Activated CD4-positive, alpha-beta T cell treated with anti-CD3 and anti-CD28 coated beads for 36 hours (primary cell): ENCODE measurements around the gene TOPBP1. TPM values are rescaled to one million over a fixed set of nuclear protein-coding genes. Genes with fewer than 3 reads are reported as not detected.

Experiments
- ATAC-seq: fragments of 200-7000 bp; cut with Tn5 transposase; one replicate; pipeline ENCODE4 v1.10.0; 2021; ENCODE audit warnings: mild to moderate bottlenecking, moderate library complexity
- CTCF ChIA-PET: fragments of 350-600 bp; sonication (Branson Sonifier 250); formaldehyde crosslinking; loops from one replicate; lab custom pipeline; 2021; ENCODE audit warnings: antibody characterized with exemption; lab: Charles Lee
- POLR2A ChIA-PET: fragments of 350-600 bp; sonication (Branson Sonifier 250); formaldehyde crosslinking; loops from one replicate; lab custom pipeline; 2021; ENCODE audit warnings: antibody characterized with exemption, inconsistent platforms; lab: Charles Lee
- DNase-seq: peaks from one replicate; pipeline ENCODE4 v3.0.0-alpha.2; 2020
- H3K27ac Mint-ChIP-seq: one replicate; pipeline ENCODE4 v1.8.0; 2021; ENCODE audit warnings: mixed read lengths
- H3K27me3 Mint-ChIP-seq: one replicate; pipeline ENCODE4 v1.8.0; 2021; ENCODE audit warnings: mixed read lengths
- H3K36me3 Mint-ChIP-seq: one replicate; pipeline ENCODE4 v1.8.0; 2021; ENCODE audit warnings: low read depth, mixed read lengths
- H3K4me1 Mint-ChIP-seq: one replicate; pipeline ENCODE4 v1.8.0; 2021; ENCODE audit warnings: mixed read lengths
- H3K4me3 Mint-ChIP-seq: one replicate; pipeline ENCODE4 v1.8.0; 2021; ENCODE audit warnings: mild to moderate bottlenecking, moderate library complexity, mixed read lengths
- H3K9me3 Mint-ChIP-seq: one replicate; pipeline ENCODE4 v1.8.0; 2021; ENCODE audit warnings: low read depth, mixed read lengths
- intact Hi-C, 2 experiments: fragments of 100-400 bp; cut with DNase I in 1 of 2; cut with micrococcal nuclease in 1 of 2; formaldehyde crosslinking; loops; one replicate each; pipeline versions ENCODE4 v1.14.2 to v1.15.1; 2022 to 2024; cut with DNase I, micrococcal nuclease
- total RNA-seq, 2 experiments: library from RNA; stranded (reverse); gene quantifications; one replicate each; pipeline ENCODE4 v1.2.3, GENCODE V29; 2021

Gene TOPBP1
- total RNA-seq, 2 experiments from 2014 or later: 80.9 to 94.6 TPM

GRCh38 chr3:133643611-133644010 is 18.1 kb downstream of the TOPBP1 start:
- Mint-ChIP-seq H3K27me3 (no peaks in the 10 kb centered on the region), H3K4me1 (no peaks in the 10 kb centered on the region), H3K27ac (no peak overlapping the region), H3K4me3 (no peak overlapping the region), H3K9me3 (no peaks in the 10 kb centered on the region), H3K36me3 (peaks cover 76% of the 10 kb centered on the region)
- no peak for ATAC-seq
- intact Hi-C loops: loop anchor here (5.0 to 10.0 kb wide), 2 partner anchors 36 to 59 kb away; no protein-coding TSS in a partner anchor
- ChIA-PET POLR2A (no interaction called here), CTCF (no interaction called here)
- DNase-seq: no peak

- no peak overlapping the region for H3K27ac Mint-ChIP-seq
- intact Hi-C loops: loop anchor here (5.0 to 10.0 kb wide), 2 partner anchors 34 to 56 kb away; no protein-coding TSS in a partner anchor
- no peaks in the 10 kb centered on the region for H3K4me1 Mint-ChIP-seq
- no peak overlapping the region for H3K4me3 Mint-ChIP-seq
- no peaks in the 10 kb centered on the region for H3K9me3 Mint-ChIP-seq
- ATAC-seq (no peak), DNase-seq (no peak)
- CTCF ChIA-PET: interaction anchor here (1.1 kb wide), 1 partner anchor 8 kb away, joined by 4 read pairs; no protein-coding TSS in a partner anchor
- H3K36me3 Mint-ChIP-seq: peaks cover 79% of the 10 kb centered on the region
- no peaks in the 10 kb centered on the region for H3K27me3 Mint-ChIP-seq
- POLR2A ChIA-PET: no interaction called here
These were observed 20.5 kb downstream of the TOPBP1 start for GRCh38 chr3:133641254-133641653.

GRCh38 chr3:133633439-133633838 is 28.3 kb downstream of the TOPBP1 start:
- Mint-ChIP-seq H3K36me3 (peaks cover 63% of the 10 kb centered on the region), H3K27me3 (no peaks in the 10 kb centered on the region), H3K4me3 (no peak overlapping the region), H3K9me3 (no peaks in the 10 kb centered on the region), H3K27ac (no peak overlapping the region), H3K4me1 (peaks cover 2% of the 10 kb centered on the region)
- no peak for ATAC-seq
- no peak for DNase-seq
- ChIA-PET POLR2A (no interaction called here), CTCF (interaction anchor here (0.9 kb wide), 1 partner anchor 8 kb away, joined by 4 read pairs; no protein-coding TSS in a partner anchor)
- intact Hi-C loops: no loop called here

GRCh38 chr3:133629146-133629545 is 32.6 kb downstream of the TOPBP1 start:
- POLR2A ChIA-PET: no interaction called here
- ATAC-seq (no peak), DNase-seq (no peak)
- Mint-ChIP-seq H3K36me3 (peaks cover 58% of the 10 kb centered on the region), H3K27me3 (no peaks in the 10 kb centered on the region), H3K9me3 (no peaks in the 10 kb centered on the region), H3K27ac (peak overlapping the region; percentile 39), H3K4me3 (no peak overlapping the region), H3K4me1 (peaks cover 3% of the 10 kb centered on the region)
- CTCF ChIA-PET: interaction anchor here (0.7 to 1.0 kb wide), 3 partner anchors 13 to 70 kb away, joined by 3 to 4 read pairs (median 3); no protein-coding TSS in a partner anchor
- intact Hi-C loops: loop anchor here in 1 of 2 experiments (2.0 kb wide), 1 partner anchor 20 kb away; no protein-coding TSS in a partner anchor

- Mint-ChIP-seq H3K4me3 (no peak overlapping the region), H3K27me3 (no peaks in the 10 kb centered on the region), H3K27ac (no peak overlapping the region), H3K9me3 (no peaks in the 10 kb centered on the region), H3K36me3 (peaks cover 53% of the 10 kb centered on the region), H3K4me1 (peaks cover 3% of the 10 kb centered on the region)
- intact Hi-C loops: loop anchor here (2.0 kb wide), 2 partner anchors 21 to 25 kb away; no protein-coding TSS in a partner anchor
- no peak for DNase-seq
- CTCF ChIA-PET: interaction anchor here (0.7 kb wide), 1 partner anchor 922 kb away, joined by 4 read pairs; no protein-coding TSS in a partner anchor
- ATAC-seq: no peak
- POLR2A ChIA-PET: no interaction called here
These were observed 34.0 kb downstream of the TOPBP1 start for GRCh38 chr3:133627789-133628188.

- ATAC-seq: no peak
- Mint-ChIP-seq H3K36me3 (peaks cover 57% of the 10 kb centered on the region), H3K4me3 (no peak overlapping the region), H3K27ac (no peak overlapping the region), H3K4me1 (no peaks in the 10 kb centered on the region), H3K27me3 (no peaks in the 10 kb centered on the region), H3K9me3 (no peaks in the 10 kb centered on the region)
- DNase-seq: no peak
- POLR2A ChIA-PET: no interaction called here
- intact Hi-C loops: no loop called here
- CTCF ChIA-PET: no interaction called here
These were observed 41.5 kb downstream of the TOPBP1 start for GRCh38 chr3:133620066-133620784.

- DNase-seq (no peak), ATAC-seq (no peak)
- H3K27me3 Mint-ChIP-seq: no peaks in the 10 kb centered on the region
- intact Hi-C loops: loop anchor here (5.0 kb wide), 2 partner anchors 36 to 46 kb away; no protein-coding TSS in a partner anchor
- H3K27ac Mint-ChIP-seq: no peak overlapping the region
- H3K4me1 Mint-ChIP-seq: no peaks in the 10 kb centered on the region
- peaks cover 69% of the 10 kb centered on the region for H3K36me3 Mint-ChIP-seq
- H3K9me3 Mint-ChIP-seq: no peaks in the 10 kb centered on the region
- H3K4me3 Mint-ChIP-seq: no peak overlapping the region
- CTCF ChIA-PET: interaction anchor here (0.9 kb wide), 1 partner anchor 33 kb away, joined by 3 read pairs; no protein-coding TSS in a partner anchor
- POLR2A ChIA-PET: no interaction called here
These were observed 50.2 kb downstream of the TOPBP1 start for GRCh38 chr3:133611534-133611933.

GRCh38 chr3:133610031-133610430 is 51.7 kb downstream of the TOPBP1 start:
- no peak overlapping the region for H3K27ac Mint-ChIP-seq
- no peaks in the 10 kb centered on the region for H3K27me3 Mint-ChIP-seq
- ChIA-PET POLR2A (no interaction called here), CTCF (no interaction called here)
- DNase-seq (no peak), ATAC-seq (no peak)
- no peak overlapping the region for H3K4me3 Mint-ChIP-seq
- intact Hi-C loops: loop anchor here (5.0 kb wide), 2 partner anchors 37 to 47 kb away; no protein-coding TSS in a partner anchor
- H3K9me3 Mint-ChIP-seq: no peaks in the 10 kb centered on the region
- no peaks in the 10 kb centered on the region for H3K4me1 Mint-ChIP-seq
- H3K36me3 Mint-ChIP-seq: peaks cover 64% of the 10 kb centered on the region

- CTCF ChIA-PET: no interaction called here
- Mint-ChIP-seq H3K9me3 (no peaks in the 10 kb centered on the region), H3K36me3 (peaks cover 60% of the 10 kb centered on the region), H3K4me1 (no peaks in the 10 kb centered on the region), H3K27me3 (no peaks in the 10 kb centered on the region), H3K27ac (no peak overlapping the region), H3K4me3 (no peak overlapping the region)
- intact Hi-C loops: loop anchor here in 1 of 2 experiments (5.0 kb wide), 1 partner anchor 34 kb away; no protein-coding TSS in a partner anchor
- ATAC-seq (no peak), DNase-seq (no peak)
- POLR2A ChIA-PET: no interaction called here
These were observed 53.4 kb downstream of the TOPBP1 start for GRCh38 chr3:133608388-133608787.

GRCh38 chr3:133607816-133608215 is 53.9 kb downstream of the TOPBP1 start:
- Mint-ChIP-seq H3K4me1 (no peaks in the 10 kb centered on the region), H3K27me3 (no peaks in the 10 kb centered on the region), H3K36me3 (peaks cover 58% of the 10 kb centered on the region), H3K27ac (no peak overlapping the region), H3K9me3 (no peaks in the 10 kb centered on the region), H3K4me3 (no peak overlapping the region)
- ATAC-seq: no peak
- no peak for DNase-seq
- intact Hi-C loops: loop anchor here in 1 of 2 experiments (5.0 kb wide), 1 partner anchor 34 kb away; no protein-coding TSS in a partner anchor
- ChIA-PET POLR2A (no interaction called here), CTCF (no interaction called here)

- no peak overlapping the region for H3K4me3 Mint-ChIP-seq
- no peaks in the 10 kb centered on the region for H3K9me3 Mint-ChIP-seq
- DNase-seq: no peak
- intact Hi-C loops: loop anchor here in 1 of 2 experiments (5.0 kb wide), 1 partner anchor 35 kb away; no protein-coding TSS in a partner anchor
- CTCF ChIA-PET: interaction anchor here (1.0 kb wide), 1 partner anchor 31 kb away, joined by 3 read pairs; no protein-coding TSS in a partner anchor
- no peaks in the 10 kb centered on the region for H3K27me3 Mint-ChIP-seq
- no peak for ATAC-seq
- H3K4me1 Mint-ChIP-seq: no peaks in the 10 kb centered on the region
- POLR2A ChIA-PET: no interaction called here
- H3K27ac Mint-ChIP-seq: no peak overlapping the region
- peaks cover 59% of the 10 kb centered on the region for H3K36me3 Mint-ChIP-seq
These were observed 54.8 kb downstream of the TOPBP1 start for GRCh38 chr3:133606902-133607301.
